K562 (cell line): ENCODE measurements around the gene USP10. TPM values are rescaled to one million over a fixed set of nuclear protein-coding genes. Genes with fewer than 3 reads are reported as not detected.

Source experiments
- ATAC-seq: fragments of 200-7000 bp; cut with Tn5 transposase; 3 replicates; pipeline ENCODE4 v1.9.1; 2020; ENCODE audit warnings: moderate library complexity
- BruUV-seq: library from RNA; stranded (reverse); fragments of 400-500 nt; replicated peaks from 2 replicates; lab custom pipeline; 2021; lab: Mats Ljungman, UMichigan
- CTCF ChIA-PET: fragments of 300-600 bp; formaldehyde crosslinking; extraction: SDS; loops from one replicate; lab custom pipeline; 2021; ENCODE audit warnings: low intra/inter-chr PET ratio; lab: Yijun Ruan, JAX
- POLR2A ChIA-PET: fragments of 300-600, 350-650 bp; sonication (Branson Sonifier 250); formaldehyde crosslinking; extraction: SDS; loops from one replicate; lab custom pipeline; 2021; ENCODE audit warnings: antibody characterized with exemption, inconsistent platforms; lab: Yijun Ruan, JAX
- DNase-seq, 4 experiments: peaks; one replicate each; pipeline versions ENCODE4 v3.0.0 to v3.0.0-alpha.2; 2011 to 2018; ENCODE audit warnings: low spot score in 3 of 4, mixed read lengths in 3 of 4; ENCODE audit errors: extremely low read depth in 1 of 4
- FAIRE-seq: peaks from 2 replicates; lab custom pipeline; 2011; peaks lifted over from hg19 to GRCh38; lab: Jason Lieb, UNC
- H2AFZ ChIP-seq: 2 replicates; pipeline ENCODE4 v1.6.0; 2011; ENCODE audit warnings: low read depth, low read length, control low read depth, inconsistent platforms
- H3K27ac ChIP-seq: fragments of 200-600 bp; 3 replicates; pipeline ENCODE4 v1.8.0; 2011; ENCODE audit warnings: low read depth, mild to moderate bottlenecking, control low read depth, inconsistent platforms, low read length, moderate library complexity, mixed read lengths; ENCODE audit errors: extremely low read depth
- H3K27me3 ChIP-seq, 2 experiments: fragments of 300-600 bp in 1 of 2; 2 replicates in 1 of 2; 3 replicates in 1 of 2; pipeline versions ENCODE4 v1.6.0 to v1.8.0; 2011; ENCODE audit warnings: inconsistent platforms in 2 of 2, low read length in 2 of 2, mild to moderate bottlenecking in 1 of 2, mixed read lengths in 1 of 2, moderate library complexity in 1 of 2; ENCODE audit not compliant: control insufficient read depth in 2 of 2, insufficient read depth in 2 of 2
- H3K36me3 ChIP-seq: fragments of 300-600 bp; 3 replicates; pipeline ENCODE4 v1.8.0; 2011; ENCODE audit warnings: mild to moderate bottlenecking, low read length, inconsistent platforms; ENCODE audit not compliant: control insufficient read depth, insufficient read depth
- H3K4me1 ChIP-seq, 2 experiments: fragments of 200-600 bp in 1 of 2; replicated peaks in 1 of 2; 2 replicates in 1 of 2; 3 replicates in 1 of 2; pipeline versions ENCODE4 v1.5.1 to v1.8.0; 2011; ENCODE audit warnings: inconsistent platforms in 2 of 2, low read length in 2 of 2, mild to moderate bottlenecking in 1 of 2, mixed read lengths in 1 of 2, moderate library complexity in 1 of 2; ENCODE audit not compliant: control insufficient read depth in 2 of 2, insufficient read depth in 2 of 2
- H3K4me2 ChIP-seq: 2 replicates; pipeline ENCODE4 v1.6.1; 2011; ENCODE audit warnings: low read length, control low read depth, inconsistent platforms, mixed read lengths; ENCODE audit not compliant: insufficient read depth
- H3K4me3 ChIP-seq: fragments of 200-600 bp; sonication (generic), shearing (Covaris generic); 2 replicates; pipeline ENCODE4 v1.5.1; 2016; ENCODE audit warnings: control low read depth, inconsistent platforms
- H3K79me2 ChIP-seq: fragments of 200-600 bp; 3 replicates; pipeline ENCODE4 v1.8.0; 2011; ENCODE audit warnings: low read length, inconsistent platforms; ENCODE audit not compliant: control insufficient read depth, insufficient read depth
- H3K9ac ChIP-seq, 2 experiments: 2 replicates each; pipeline versions ENCODE4 v1.6.0 to v1.6.1; 2011; ENCODE audit warnings: low read depth in 2 of 2, low read length in 2 of 2, control low read depth in 1 of 2, inconsistent platforms in 1 of 2, mild to moderate bottlenecking in 1 of 2, mixed read lengths in 1 of 2; ENCODE audit not compliant: insufficient read depth in 1 of 2
- H3K9me1 ChIP-seq: one replicate; pipeline ENCODE4 v1.6.0; 2011; ENCODE audit warnings: inconsistent platforms, mild to moderate bottlenecking, low read length, moderate library complexity; ENCODE audit not compliant: control insufficient read depth, insufficient read depth
- H3K9me3 ChIP-seq: replicated peaks from 2 replicates; pipeline ENCODE4 v1.5.1; 2011; ENCODE audit warnings: low read depth, low read length, inconsistent platforms; ENCODE audit not compliant: control insufficient read depth, insufficient read depth
- H4K20me1 ChIP-seq: replicated peaks from 2 replicates; pipeline ENCODE4 v1.6.1; 2011; ENCODE audit warnings: low read length, inconsistent platforms, mixed read lengths; ENCODE audit not compliant: control insufficient read depth, insufficient read depth
- ETS1 ChIP-seq: conservative IDR thresholded peaks from 2 replicates; pipeline ENCODE4 v1.6.1; 2011; ENCODE audit warnings: low read depth, mild to moderate bottlenecking, low read length; ENCODE audit not compliant: control insufficient read depth
- FOS ChIP-seq: IDR thresholded peaks from 3 replicates; pipeline ENCODE4 v1.6.1; 2011; ENCODE audit not compliant: insufficient read length; ENCODE audit errors: extremely low read depth
- HMGXB4 ChIP-seq: sonication (generic); formaldehyde crosslinking; IDR thresholded peaks from 2 replicates; pipeline ENCODE4 v1.8.1; 2023; ENCODE audit warnings: mild to moderate bottlenecking, missing genetic modification reagents
- HNRNPH1 ChIP-seq: fragments of 200-400 bp; formaldehyde crosslinking; optimal IDR thresholded peaks from 2 replicates; pipeline ENCODE3; 2017; ENCODE audit warnings: low read depth, mild to moderate bottlenecking, low read length, moderate library complexity
- HNRNPUL1 ChIP-seq: fragments of 200-400 bp; formaldehyde crosslinking; IDR thresholded peaks from 2 replicates; pipeline ENCODE4 v1.6.1; 2017; ENCODE audit warnings: low read length
- MCM2 ChIP-seq: fragments of 450-650 bp; IDR thresholded peaks from 2 replicates; pipeline ENCODE4 v1.6.1; 2017; ENCODE audit warnings: low read depth, mild to moderate bottlenecking
- RAD51 ChIP-seq: fragments of 450-650 bp; IDR thresholded peaks from 2 replicates; pipeline ENCODE4 v1.7.1; 2016; ENCODE audit warnings: low read depth, mild to moderate bottlenecking, borderline replicate concordance
- YBX1 ChIP-seq: fragments of 450-650 bp; IDR thresholded peaks from 2 replicates; pipeline ENCODE4 v1.7.1; 2016; ENCODE audit warnings: mild to moderate bottlenecking
- ZEB2 ChIP-seq: fragments of 450-650 bp; IDR thresholded peaks from 2 replicates; pipeline ENCODE4 v1.6.1; 2016
- ZNF134 ChIP-seq: fragments of 250-450 bp; sonication (Bioruptor Pico); conservative IDR thresholded peaks from 2 replicates; pipeline ENCODE4 v1.4.0; 2020
- ZNF584 ChIP-seq: fragments of 200-800 bp; sonication (Bioruptor generic); IDR thresholded peaks from 2 replicates; pipeline ENCODE4 v1.6.1; 2016; ENCODE audit warnings: low read depth, mild to moderate bottlenecking, missing genetic modification characterization, missing compliant biosample characterization
- ZNF780A ChIP-seq: fragments of 250-450 bp; sonication (Bioruptor Pico); IDR thresholded peaks from 2 replicates; pipeline ENCODE4 v1.5.0; 2021; ENCODE audit warnings: mild to moderate bottlenecking
- WGBS: fragments of 100-300 bp; shearing (Covaris generic); methylation state at CpG from one replicate; pipeline ENCODE4 v1.1.6; 2016; ENCODE audit warnings: low coverage, mixed read lengths; ENCODE audit not compliant: insufficient coverage; ENCODE audit errors: missing lambda C conversion rate; 5-methylcytosine and 5-hydroxymethylcytosine counted together
- in situ Hi-C: fragments of 300-500 bp; cut with MboI; formaldehyde crosslinking; loops from 4 replicates; pipeline ENCODE4 v1.15.0; 2018; ENCODE audit warnings: inconsistent platforms, mixed read lengths
- intact Hi-C: fragments of 100-400 bp; cut with micrococcal nuclease; formaldehyde crosslinking; loops from 2 replicates; pipeline ENCODE4 v1.14.2; 2022
- polyA plus RNA-seq, 8 experiments: library from polyadenylated mRNA; depleted of rRNA in 4 of 8; stranded (reverse) in 5 of 8; unstranded in 3 of 8; fragments of >200 nt; fragmentation: Nextera tagmentation in 2 of 8; fragmentation: Illumina TruSeq in 1 of 8; extraction: Ambion mirVana in 2 of 8; extraction: Trizol in 1 of 8; gene quantifications; 2 replicates each; pipeline versions ENCODE4 v1.2.1 to v1.2.3, GENCODE V29; 2011 to 2014; ENCODE audit warnings: inconsistent platforms in 1 of 8, missing spikeins in 1 of 8
- total RNA-seq, 7 experiments: library from RNA; depleted of rRNA in 6 of 7; stranded (reverse); fragments of >200 nt in 6 of 7; fragmentation: Illumina TruSeq in 2 of 7; extraction: Trizol in 2 of 7; gene quantifications; 2 replicates each; pipeline versions ENCODE4 v1.2.1 to v1.2.3, GENCODE V29; 2011 to 2021; ENCODE audit warnings: low replicate concordance in 1 of 7
- TF ChIP-seq, protein P1 (sequence below): sonication (generic); formaldehyde crosslinking; IDR thresholded peaks from 2 replicates; pipeline ENCODE4 v1.8.1; 2023; ENCODE audit warnings: mild to moderate bottlenecking, missing genetic modification reagents
- TF ChIP-seq, protein P2 (sequence below): sonication (generic); formaldehyde crosslinking; IDR thresholded peaks from 2 replicates; pipeline ENCODE4 v1.4.0; 2020; ENCODE audit warnings: mild to moderate bottlenecking, missing genetic modification reagents

Gene USP10
- total and polyA plus RNA-seq, 9 of the 15 experiments (the other 6 are each of a cell fraction or from before 2014, with no cell fraction given): 61.7 to 197 (median 116) TPM

DNA sequence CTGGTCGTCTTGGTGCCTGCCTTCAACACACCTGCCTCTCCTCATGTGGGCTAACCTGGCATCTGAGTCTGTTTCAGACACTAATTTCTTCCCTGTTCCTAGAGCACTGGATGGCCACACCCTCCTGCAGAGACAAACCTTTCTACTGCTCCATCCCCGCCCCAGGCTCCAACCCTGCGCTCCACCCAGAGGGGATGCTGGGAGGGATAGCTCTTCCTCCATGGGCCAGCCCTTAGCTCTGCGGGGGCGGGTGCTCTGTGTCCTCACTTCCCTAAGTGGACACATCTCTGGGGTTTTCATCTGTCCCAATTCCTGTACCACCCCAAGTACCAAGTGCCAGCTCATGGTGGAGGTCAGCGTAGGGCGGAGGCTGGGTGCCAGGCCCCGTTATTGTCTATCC lies 109.0 kb downstream of the USP10 start (continued):
- TF ChIP-seq, protein P1, sequence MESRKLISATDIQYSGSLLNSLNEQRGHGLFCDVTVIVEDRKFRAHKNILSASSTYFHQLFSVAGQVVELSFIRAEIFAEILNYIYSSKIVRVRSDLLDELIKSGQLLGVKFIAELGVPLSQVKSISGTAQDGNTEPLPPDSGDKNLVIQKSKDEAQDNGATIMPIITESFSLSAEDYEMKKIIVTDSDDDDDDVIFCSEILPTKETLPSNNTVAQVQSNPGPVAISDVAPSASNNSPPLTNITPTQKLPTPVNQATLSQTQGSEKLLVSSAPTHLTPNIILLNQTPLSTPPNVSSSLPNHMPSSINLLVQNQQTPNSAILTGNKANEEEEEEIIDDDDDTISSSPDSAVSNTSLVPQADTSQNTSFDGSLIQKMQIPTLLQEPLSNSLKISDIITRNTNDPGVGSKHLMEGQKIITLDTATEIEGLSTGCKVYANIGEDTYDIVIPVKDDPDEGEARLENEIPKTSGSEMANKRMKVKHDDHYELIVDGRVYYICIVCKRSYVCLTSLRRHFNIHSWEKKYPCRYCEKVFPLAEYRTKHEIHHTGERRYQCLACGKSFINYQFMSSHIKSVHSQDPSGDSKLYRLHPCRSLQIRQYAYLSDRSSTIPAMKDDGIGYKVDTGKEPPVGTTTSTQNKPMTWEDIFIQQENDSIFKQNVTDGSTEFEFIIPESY: no peak
- no peak for TF ChIP-seq ZEB2
- TF ChIP-seq ETS1: no peak

DNA sequence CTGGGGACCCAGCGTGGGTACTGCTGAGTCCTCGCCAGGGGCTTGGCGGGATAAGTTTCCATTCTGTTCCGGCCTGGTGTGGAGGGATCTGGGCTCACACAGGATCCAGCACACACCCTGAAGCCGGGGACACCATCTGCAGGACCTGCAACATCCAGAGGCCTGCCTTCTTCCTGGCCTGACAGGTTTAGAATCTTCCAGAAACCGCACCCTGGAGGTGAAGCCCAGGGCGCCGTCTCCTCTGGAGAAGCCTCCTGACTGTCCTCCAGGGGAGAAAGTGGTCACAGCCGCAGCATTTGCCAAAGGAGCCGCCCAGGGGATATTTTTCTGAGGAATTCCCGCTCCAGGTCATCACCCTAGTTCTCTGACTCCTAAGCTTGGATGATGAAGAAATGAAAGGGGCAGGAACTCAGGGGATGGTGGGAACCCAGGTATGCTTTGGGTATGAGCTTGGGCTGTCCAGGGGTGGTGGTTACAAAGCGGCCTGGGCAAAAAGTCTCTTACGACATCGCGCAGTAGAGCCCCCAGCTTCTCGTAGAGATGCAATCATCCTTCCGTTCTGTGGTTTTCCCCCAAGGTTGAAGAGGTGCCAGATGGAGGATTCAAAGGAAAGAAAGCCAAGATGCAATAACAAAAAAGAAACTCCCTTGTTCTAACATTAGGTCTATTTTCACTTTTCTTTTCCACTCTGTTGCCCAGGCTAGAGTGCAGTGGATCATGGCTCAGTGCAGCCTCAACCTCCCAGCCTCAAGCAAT lies 110.9 kb downstream of the USP10 start:
- intact Hi-C loops (no loop called here), in situ Hi-C loops (no loop called here)
- H3K79me2 ChIP-seq: no peaks in the 10 kb centered on the region
- BruUV-seq: no TSS peak
- ATAC-seq (no peak), FAIRE-seq (no peak), DNase-seq (no peak)
- ChIA-PET CTCF (no interaction called here), POLR2A (no interaction called here)
- peaks cover 44 to 66% of the 10 kb centered on the region in 2 experiments for H3K27me3 ChIP-seq
- H3K27ac ChIP-seq: no peak overlapping the region
- WGBS: 7% methylated on average over 17 of the region's 17 CpGs
- H2AFZ ChIP-seq: 0 out of 2 replicates have a peak overlapping the region, but pooled peaks have one; percentile 8
- no peak overlapping the region; the same call in 1 of the 2 replicates for H3K4me2 ChIP-seq
- peaks cover 7 to 8% of the 10 kb centered on the region in 2 experiments; a peak in 4 of 5 replicates for H3K4me1 ChIP-seq
- no peak overlapping the region for H3K4me3 ChIP-seq
- H3K9me3 ChIP-seq: peaks cover 5% of the 10 kb centered on the region
- H3K9me1 ChIP-seq: no peaks in the 10 kb centered on the region
- H4K20me1 ChIP-seq: no peaks in the 10 kb centered on the region
- H3K9ac ChIP-seq: peak overlapping the region in 1 of 2 experiments; percentile 69; a peak in 2 of 4 replicates
- no peaks in the 10 kb centered on the region for H3K36me3 ChIP-seq
- TF ChIP-seq FOS: no peak
- TF ChIP-seq YBX1: no peak
- TF ChIP-seq HNRNPH1: no peak
- 0 out of 2 replicates have a peak, but pooled peaks have one; percentile 32 for TF ChIP-seq HMGXB4
- no peak for TF ChIP-seq RAD51
- TF ChIP-seq HNRNPUL1: no peak
- no peak for TF ChIP-seq MCM2
- TF ChIP-seq ZNF134 (CRISPR knock-in tag): no peak
- no peak for TF ChIP-seq ZNF780A
- TF ChIP-seq, protein P2, sequence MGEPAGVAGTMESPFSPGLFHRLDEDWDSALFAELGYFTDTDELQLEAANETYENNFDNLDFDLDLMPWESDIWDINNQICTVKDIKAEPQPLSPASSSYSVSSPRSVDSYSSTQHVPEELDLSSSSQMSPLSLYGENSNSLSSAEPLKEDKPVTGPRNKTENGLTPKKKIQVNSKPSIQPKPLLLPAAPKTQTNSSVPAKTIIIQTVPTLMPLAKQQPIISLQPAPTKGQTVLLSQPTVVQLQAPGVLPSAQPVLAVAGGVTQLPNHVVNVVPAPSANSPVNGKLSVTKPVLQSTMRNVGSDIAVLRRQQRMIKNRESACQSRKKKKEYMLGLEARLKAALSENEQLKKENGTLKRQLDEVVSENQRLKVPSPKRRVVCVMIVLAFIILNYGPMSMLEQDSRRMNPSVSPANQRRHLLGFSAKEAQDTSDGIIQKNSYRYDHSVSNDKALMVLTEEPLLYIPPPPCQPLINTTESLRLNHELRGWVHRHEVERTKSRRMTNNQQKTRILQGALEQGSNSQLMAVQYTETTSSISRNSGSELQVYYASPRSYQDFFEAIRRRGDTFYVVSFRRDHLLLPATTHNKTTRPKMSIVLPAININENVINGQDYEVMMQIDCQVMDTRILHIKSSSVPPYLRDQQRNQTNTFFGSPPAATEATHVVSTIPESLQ (CRISPR knock-in tag): no peak
- no peak for TF ChIP-seq ZNF584 (CRISPR knock-in tag)
